OCI-LY3 (cell line): Measurements from ENCODE around the gene CD2BP2.
"Not testable (repeated sequence)": the region's sequence is repeated elsewhere in the genome, so short reads cannot be mapped to it uniquely, and the experiment has no call there.

Experiments
- H2AFZ ChIP-seq: fragments of 200-600, 300-600 bp; shearing (Covaris generic); 2 replicates; pipeline ENCODE4 v1.6.0; 2014; ENCODE audit warnings: antibody characterized with exemption, low read depth, low read length
- H3K27ac ChIP-seq: fragments of 200-600, 300-600 bp; sonication (generic); 2 replicates; pipeline ENCODE4 v1.5.1; 2014; ENCODE audit warnings: mild to moderate bottlenecking, low read length, moderate library complexity, mixed read lengths
- H3K27me3 ChIP-seq: fragments of 200-600, 300-600 bp; sonication (generic); 2 replicates; pipeline ENCODE4 v1.6.1; 2014; ENCODE audit warnings: low read depth, low read length, mixed read lengths
- H3K36me3 ChIP-seq: fragments of 200-600, 300-600 bp; sonication (generic); replicated peaks from 2 replicates; pipeline ENCODE3; 2014; ENCODE audit warnings: low read depth, low read length, mixed read lengths
- H3K4me1 ChIP-seq: fragments of 300-600, 200-600 bp; sonication (generic); 2 replicates; pipeline ENCODE4 v1.6.1; 2014; ENCODE audit warnings: low read length, mixed read lengths
- H3K4me2 ChIP-seq: fragments of 200-600, 300-600 bp; sonication (generic); 2 replicates; pipeline ENCODE4 v1.6.1; 2014; ENCODE audit warnings: low read length, mixed read lengths
- H3K4me3 ChIP-seq: fragments of 300-600, 200-600 bp; sonication (generic); 2 replicates; pipeline ENCODE4 v1.5.1; 2014; ENCODE audit warnings: antibody characterized with exemption, mild to moderate bottlenecking, low read length, moderate library complexity
- H3K79me2 ChIP-seq: fragments of 300-600, 200-600 bp; shearing (Covaris generic); 2 replicates; pipeline ENCODE4 v1.6.1; 2014; ENCODE audit warnings: mild to moderate bottlenecking, low read length, mixed read lengths
- H3K9ac ChIP-seq: fragments of 300-600, 200-600 bp; shearing (Covaris generic); 2 replicates; pipeline ENCODE4 v1.6.0; 2014; ENCODE audit warnings: mild to moderate bottlenecking, low read length, moderate library complexity
- H3K9me3 ChIP-seq: fragments of 200-600, 300-600 bp; shearing (Covaris generic); 2 replicates; pipeline ENCODE4 v1.6.1; 2014; ENCODE audit warnings: low read length, mixed read lengths; ENCODE audit not compliant: insufficient read depth
- H4K20me1 ChIP-seq: fragments of 200-600, 300-600 bp; sonication (generic); 2 replicates; pipeline ENCODE4 v1.6.1; 2016; ENCODE audit warnings: low read length, mixed read lengths; ENCODE audit not compliant: insufficient read depth
- EZH2phosphoT487 ChIP-seq: fragments of 200-600 bp; shearing (Covaris generic); IDR thresholded peaks from 2 replicates; pipeline ENCODE4 v1.6.1; 2018; ENCODE audit warnings: antibody characterized with exemption, mixed run types, low read depth
- TF ChIP-seq, protein P1 (sequence below): fragments of 200-600, 300-600 bp; sonication (generic); IDR thresholded peaks from 2 replicates; pipeline ENCODE4 v1.5.1; 2014; ENCODE audit warnings: antibody characterized with exemption, low read length, low read depth

Gene CD2BP2

DNA sequence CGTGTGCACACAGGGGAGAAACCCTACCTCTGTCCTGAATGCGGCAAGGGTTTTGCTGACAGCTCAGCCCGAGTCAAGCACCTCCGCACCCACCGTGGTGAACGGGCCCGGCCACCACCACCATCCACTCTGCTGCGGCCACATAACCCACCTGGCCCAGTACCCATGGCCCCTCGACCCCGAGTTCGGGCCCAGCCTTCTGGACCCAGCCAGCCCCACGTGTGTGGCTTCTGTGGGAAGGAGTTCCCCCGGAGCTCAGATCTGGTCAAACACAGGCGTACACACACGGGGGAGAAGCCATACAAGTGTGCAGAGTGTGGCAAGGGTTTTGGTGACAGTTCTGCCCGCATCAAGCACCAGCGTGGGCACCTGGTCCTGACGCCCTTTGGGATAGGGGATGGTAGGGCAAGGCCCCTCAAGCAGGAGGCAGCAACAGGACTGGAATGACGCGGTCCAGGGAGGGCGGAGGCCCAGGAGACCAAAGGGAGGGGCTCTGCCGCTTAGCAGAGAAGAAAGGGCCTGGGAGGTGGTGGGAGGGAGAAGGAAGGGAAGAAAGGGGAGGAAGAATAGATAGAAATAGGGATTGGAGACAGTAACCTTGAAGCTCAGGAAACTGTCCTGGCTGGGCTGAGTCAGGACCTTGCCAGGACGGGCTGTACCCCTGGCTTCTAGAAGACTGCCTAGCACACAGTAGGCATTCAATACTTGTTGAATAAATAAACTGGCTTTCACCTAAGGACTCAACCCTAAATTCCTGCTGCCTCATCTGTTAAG, 43.7 kb upstream of the CD2BP2 start:
- H3K4me2 ChIP-seq: no peak overlapping the region

DNA sequence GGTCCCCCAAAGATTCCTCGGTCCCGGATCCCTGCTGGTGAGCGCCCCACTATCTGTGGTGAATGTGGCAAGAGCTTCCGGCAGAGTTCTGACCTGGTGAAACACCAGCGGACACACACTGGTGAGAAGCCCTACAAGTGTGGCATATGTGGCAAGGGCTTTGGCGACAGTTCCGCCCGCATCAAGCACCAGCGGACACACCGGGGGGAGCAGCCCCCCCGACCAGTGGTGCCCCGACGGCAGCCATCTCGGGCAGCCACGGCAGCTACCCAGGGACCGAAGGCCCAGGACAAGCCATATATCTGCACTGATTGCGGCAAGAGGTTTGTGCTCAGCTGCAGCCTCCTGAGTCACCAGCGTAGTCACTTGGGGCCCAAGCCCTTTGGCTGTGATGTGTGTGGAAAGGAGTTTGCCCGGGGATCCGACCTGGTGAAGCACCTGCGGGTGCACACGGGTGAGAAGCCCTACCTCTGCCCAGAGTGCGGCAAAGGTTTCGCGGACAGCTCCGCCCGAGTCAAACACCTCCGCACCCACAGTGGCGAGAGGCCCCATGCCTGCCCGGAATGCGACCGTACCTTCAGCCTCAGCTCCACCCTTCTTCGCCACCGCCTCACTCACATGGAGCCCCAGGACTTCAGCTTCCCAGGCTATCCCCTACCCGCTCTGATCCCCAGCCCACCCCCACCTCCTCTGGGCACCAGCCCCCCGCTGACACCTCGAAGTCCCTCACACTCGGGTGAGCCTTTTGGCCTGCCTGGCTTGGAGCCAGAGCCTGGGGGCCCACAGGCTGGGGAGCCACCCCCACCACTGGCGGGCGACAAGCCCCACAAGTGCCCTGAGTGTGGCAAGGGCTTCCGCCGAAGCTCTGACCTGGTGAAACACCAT, 42.9 kb upstream of the CD2BP2 start:
- Histone ChIP-seq H4K20me1 (no peaks in the 10 kb centered on the region), H3K4me2 (no peak overlapping the region), H3K9ac (no peak overlapping the region), H2AFZ (no peak overlapping the region), H3K9me3 (no peaks in the 10 kb centered on the region), H3K79me2 (peaks cover 8% of the 10 kb centered on the region), H3K4me3 (no peak overlapping the region), H3K36me3 (no peaks in the 10 kb centered on the region), H3K27me3 (no peaks in the 10 kb centered on the region), H3K27ac (no peak overlapping the region), H3K4me1 (peaks cover 18% of the 10 kb centered on the region)
- no peak for TF ChIP-seq EZH2phosphoT487
- TF ChIP-seq, protein P1, sequence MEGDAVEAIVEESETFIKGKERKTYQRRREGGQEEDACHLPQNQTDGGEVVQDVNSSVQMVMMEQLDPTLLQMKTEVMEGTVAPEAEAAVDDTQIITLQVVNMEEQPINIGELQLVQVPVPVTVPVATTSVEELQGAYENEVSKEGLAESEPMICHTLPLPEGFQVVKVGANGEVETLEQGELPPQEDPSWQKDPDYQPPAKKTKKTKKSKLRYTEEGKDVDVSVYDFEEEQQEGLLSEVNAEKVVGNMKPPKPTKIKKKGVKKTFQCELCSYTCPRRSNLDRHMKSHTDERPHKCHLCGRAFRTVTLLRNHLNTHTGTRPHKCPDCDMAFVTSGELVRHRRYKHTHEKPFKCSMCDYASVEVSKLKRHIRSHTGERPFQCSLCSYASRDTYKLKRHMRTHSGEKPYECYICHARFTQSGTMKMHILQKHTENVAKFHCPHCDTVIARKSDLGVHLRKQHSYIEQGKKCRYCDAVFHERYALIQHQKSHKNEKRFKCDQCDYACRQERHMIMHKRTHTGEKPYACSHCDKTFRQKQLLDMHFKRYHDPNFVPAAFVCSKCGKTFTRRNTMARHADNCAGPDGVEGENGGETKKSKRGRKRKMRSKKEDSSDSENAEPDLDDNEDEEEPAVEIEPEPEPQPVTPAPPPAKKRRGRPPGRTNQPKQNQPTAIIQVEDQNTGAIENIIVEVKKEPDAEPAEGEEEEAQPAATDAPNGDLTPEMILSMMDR: no peak

More for the DNA sequence above, 43.7 kb upstream of the CD2BP2 start:
- Histone ChIP-seq H3K27ac (no peak overlapping the region), H3K9ac (no peak overlapping the region), H3K79me2 (peaks cover 8% of the 10 kb centered on the region), H3K4me1 (peaks cover 18% of the 10 kb centered on the region), H4K20me1 (no peaks in the 10 kb centered on the region), H3K36me3 (no peaks in the 10 kb centered on the region), H3K9me3 (no peaks in the 10 kb centered on the region), H3K4me3 (no peak overlapping the region), H3K27me3 (no peaks in the 10 kb centered on the region), H2AFZ (no peak overlapping the region)
- TF ChIP-seq, protein P1: no peak
- no peak for TF ChIP-seq EZH2phosphoT487

DNA sequence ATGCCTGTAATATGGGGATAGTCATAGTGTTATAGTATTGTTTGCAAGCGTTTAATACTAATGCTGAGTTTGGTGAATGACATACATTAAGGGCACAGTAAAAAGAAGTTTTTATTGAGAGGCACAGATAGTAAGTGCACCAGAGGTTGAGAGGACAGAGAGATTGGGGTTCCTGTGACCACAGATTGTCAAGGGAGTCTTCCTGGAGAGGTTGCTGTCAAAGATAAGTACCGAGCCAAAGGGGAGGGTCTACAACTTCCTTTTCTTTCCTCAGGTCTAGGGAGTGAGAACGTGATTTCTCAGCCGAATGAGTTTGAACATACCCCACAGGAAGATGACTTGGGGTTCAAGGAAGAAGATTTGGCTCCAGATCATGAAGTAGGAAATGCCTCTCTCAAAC, 41.9 kb upstream of the CD2BP2 start:
- Histone ChIP-seq H3K9ac (no peak overlapping the region), H3K27me3 (no peaks in the 10 kb centered on the region), H3K4me1 (peaks cover 18% of the 10 kb centered on the region), H3K27ac (no peak overlapping the region), H3K9me3 (no peaks in the 10 kb centered on the region), H3K36me3 (no peaks in the 10 kb centered on the region), H3K4me2 (no peak overlapping the region), H3K4me3 (no peak overlapping the region), H4K20me1 (no peaks in the 10 kb centered on the region), H2AFZ (no peak overlapping the region), H3K79me2 (peaks cover 8% of the 10 kb centered on the region)
- TF ChIP-seq EZH2phosphoT487: no peak
- TF ChIP-seq, protein P1: no peak

DNA sequence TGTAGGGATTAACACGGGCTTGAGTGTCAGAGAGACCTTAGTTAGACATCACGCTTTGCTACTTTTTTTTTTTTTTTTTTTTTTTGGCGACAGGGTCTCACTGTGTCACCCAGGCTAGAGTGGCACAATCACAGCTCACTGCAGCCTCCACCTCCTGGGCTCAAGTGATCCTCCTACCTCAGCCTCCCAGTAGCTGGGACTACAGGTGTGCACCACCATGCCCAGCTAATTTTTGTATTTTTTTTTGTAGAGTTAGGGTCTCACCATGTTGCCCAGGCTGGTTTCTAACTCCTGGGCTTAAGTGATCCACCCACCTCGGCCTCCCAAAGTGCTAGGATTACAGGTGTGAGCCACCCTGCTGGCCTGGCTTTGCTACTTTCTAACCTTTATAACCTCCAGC, 41.5 kb upstream of the CD2BP2 start:
- H3K27ac ChIP-seq: not testable (repeated sequence)

More for the DNA sequence above, 41.5 kb upstream of the CD2BP2 start:
- Histone ChIP-seq H3K4me1 (peaks cover 18% of the 10 kb centered on the region), H3K4me2 (peak overlapping the region; percentile 98)
- not testable (repeated sequence) for H4K20me1 ChIP-seq, H3K4me3 ChIP-seq, H3K36me3 ChIP-seq, H2AFZ ChIP-seq, H3K79me2 ChIP-seq, H3K9ac ChIP-seq, H3K9me3 ChIP-seq, H3K27me3 ChIP-seq
